ENCODE measurements around the gene CLPTM1L.

Gene CLPTM1L

DNA sequence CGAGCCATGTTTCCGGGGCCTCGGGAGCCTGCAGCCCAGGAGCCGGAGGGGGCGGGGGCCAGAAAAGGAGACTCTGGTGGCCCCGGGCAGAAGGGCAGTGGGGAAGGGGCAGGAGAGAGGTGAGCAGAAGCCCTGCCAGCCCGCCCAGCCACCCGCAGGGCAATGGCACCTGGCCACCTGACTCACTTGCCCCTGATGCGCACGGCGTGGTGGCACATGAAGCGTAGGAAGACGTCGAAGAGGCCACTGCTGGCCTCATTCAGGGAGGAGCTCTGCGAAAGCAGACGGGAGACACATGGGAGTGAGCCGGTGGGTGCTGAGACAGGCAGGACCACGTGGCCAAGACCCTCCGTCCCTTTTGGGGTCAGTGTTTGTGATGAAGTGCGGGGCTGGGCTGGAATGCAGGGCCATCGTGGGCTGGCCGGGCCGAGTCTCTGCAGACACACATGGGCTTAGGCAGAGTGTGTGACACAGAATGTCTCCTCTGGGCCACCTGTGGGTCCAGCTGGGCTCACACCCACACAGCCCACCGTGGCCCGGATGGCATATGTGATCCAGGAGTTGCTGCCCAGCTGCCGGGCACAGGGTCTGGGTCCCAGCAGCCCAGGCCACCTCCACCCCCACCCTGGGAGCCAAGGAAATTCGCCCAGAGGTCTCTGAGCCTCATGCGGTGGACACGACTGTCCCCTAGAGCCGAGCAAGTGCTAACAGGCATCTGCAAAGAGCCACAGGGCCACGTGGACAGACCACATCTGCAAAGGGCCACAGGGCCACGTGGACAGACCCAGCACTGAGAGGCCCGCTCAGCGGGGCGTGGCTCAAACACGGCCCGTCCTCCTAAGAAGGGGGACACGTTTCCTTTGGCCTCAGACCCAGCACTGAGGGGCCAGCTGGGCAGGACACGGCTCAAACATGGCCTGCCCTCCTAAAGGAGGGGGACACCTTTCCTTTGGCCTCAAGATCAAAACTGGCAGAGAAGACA, 73.7 kb downstream of the CLPTM1L start:
- DNase-seq: no peak

DNA sequence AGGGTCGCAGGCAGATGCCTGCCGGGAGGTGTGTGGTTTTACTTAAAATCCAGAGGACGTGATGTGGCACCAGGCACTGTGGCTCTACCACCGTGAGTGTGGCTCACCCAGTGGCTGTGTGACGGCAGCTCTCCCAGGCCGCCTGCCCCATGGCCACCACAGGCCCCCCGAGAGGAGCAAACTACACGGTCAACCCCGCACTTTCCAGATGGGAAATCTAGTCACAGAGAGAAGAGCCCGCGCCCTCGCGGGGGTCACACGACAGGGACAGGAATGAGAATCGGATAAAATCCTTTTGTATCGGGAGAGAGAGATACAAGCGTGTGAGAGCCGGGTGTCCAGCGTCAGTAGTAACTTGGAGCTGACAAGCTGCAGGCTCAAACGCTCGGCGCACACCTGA, 74.5 kb downstream of the CLPTM1L start:
- no peak for DNase-seq

DNA sequence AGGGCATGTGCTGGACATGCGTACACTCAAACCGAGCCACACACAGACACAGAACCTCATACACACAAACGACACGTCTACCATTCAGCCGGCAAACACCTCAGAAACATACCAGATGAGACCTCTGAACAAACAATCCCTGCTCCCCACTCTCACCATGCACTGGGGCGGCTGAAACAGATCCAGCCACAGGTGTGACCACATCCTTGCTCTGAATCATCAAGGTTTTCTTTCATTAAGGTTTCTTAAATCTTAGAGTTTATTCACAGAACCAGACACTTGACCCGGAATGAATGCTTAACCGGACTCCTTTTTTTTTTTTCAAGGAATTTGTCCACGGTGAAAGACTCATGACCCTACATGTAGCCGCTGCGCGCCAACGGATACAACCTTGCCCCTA, 76.2 kb downstream of the CLPTM1L start:
- no peak for DNase-seq

DNA sequence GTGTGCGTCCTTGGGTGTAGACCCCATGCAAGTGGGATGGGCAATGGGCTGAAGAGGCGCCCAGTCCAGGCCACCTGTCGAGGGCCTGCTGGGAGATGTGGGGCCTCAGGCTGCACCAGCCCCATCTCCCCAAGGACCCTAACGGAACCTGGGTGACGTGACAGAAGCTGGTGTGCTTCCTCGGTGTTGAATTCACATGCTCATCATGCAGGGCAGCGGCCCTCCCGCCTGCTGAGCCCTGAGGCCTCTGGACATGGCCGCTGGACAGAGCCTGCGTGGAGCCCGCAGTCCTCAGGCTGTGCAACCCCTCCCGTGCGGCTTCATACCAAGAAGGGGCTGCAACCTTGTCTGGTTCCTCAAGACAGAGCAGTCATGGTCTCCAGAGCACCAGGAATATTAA, 76.8 kb downstream of the CLPTM1L start:
- DNase-seq: no peak
